Subcutaneous adipose tissue (tissue), 4 donors: ENCODE data around the gene LDLRAD3. TPM values are rescaled to one million over a fixed set of nuclear protein-coding genes. Genes with fewer than 3 reads are reported as not detected.

Experiments
- total RNA-seq, 4 donors: library from RNA; depleted of rRNA; stranded (reverse); fragments of >200 nt; gene quantifications; one replicate each; pipeline ENCODE4 v1.1.0, GENCODE V29; 2016
- TF ChIP-seq, protein P1 (sequence below): fragments of 450-650 bp; IDR thresholded peaks from one replicate; pipeline ENCODE4 v1.5.1; 2016; ENCODE audit warnings: low read depth, mild to moderate bottlenecking, control low read depth, antibody characterized with exemption, moderate library complexity

Gene LDLRAD3
- total RNA-seq, 4 donors from 2014 or later, result 22.8 to 39.6 (median 29.4) TPM

DNA sequence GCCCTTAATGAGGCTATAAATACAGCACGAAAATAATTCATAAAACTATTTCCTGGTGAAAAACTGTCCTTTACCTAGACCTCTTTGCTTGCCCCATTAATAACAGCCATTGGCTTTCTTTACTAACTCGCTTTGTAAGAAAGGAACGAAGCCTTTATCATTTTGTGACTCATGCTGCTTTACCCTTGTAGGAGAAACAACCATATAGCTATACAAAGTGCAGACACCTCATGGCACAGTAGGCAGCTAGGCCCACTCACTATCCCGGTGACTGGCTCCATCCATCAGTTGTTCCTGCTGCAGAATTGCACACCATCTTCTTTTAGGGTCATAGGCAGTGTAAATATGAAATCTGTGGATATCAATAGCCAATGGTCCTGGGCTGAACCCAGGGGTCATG lies 85.8 kb downstream of the LDLRAD3 start:
- TF ChIP-seq, protein P1, sequence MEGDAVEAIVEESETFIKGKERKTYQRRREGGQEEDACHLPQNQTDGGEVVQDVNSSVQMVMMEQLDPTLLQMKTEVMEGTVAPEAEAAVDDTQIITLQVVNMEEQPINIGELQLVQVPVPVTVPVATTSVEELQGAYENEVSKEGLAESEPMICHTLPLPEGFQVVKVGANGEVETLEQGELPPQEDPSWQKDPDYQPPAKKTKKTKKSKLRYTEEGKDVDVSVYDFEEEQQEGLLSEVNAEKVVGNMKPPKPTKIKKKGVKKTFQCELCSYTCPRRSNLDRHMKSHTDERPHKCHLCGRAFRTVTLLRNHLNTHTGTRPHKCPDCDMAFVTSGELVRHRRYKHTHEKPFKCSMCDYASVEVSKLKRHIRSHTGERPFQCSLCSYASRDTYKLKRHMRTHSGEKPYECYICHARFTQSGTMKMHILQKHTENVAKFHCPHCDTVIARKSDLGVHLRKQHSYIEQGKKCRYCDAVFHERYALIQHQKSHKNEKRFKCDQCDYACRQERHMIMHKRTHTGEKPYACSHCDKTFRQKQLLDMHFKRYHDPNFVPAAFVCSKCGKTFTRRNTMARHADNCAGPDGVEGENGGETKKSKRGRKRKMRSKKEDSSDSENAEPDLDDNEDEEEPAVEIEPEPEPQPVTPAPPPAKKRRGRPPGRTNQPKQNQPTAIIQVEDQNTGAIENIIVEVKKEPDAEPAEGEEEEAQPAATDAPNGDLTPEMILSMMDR, result no peak

DNA sequence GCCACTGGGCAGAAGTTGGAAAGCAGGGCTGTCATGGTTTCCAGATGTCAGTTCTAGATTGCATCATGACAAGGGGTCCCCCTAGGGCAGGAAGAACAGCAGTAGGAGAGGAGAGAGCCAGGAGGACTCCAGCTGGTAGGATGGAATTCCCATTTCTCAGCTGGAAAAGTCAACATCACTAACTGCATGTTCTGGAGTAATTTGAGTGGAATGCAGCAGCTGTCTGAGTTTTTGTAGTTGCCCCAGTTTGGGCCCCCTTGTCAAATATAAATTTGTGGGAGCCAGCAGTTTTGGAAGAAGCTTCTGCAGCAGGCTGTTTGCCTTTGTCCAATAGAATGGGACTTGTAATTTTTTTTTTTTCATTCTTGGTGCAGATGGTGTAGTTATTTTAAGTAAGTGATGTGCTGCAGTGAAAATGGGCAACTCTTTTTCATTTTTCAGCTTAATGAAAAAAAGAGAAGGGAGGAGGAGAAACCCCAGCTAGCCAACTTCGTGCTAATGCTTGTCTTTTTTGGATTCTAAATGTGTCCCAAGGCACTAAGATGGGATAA lies 86.9 kb downstream of the LDLRAD3 start:
- TF ChIP-seq, protein P1, result no peak

DNA sequence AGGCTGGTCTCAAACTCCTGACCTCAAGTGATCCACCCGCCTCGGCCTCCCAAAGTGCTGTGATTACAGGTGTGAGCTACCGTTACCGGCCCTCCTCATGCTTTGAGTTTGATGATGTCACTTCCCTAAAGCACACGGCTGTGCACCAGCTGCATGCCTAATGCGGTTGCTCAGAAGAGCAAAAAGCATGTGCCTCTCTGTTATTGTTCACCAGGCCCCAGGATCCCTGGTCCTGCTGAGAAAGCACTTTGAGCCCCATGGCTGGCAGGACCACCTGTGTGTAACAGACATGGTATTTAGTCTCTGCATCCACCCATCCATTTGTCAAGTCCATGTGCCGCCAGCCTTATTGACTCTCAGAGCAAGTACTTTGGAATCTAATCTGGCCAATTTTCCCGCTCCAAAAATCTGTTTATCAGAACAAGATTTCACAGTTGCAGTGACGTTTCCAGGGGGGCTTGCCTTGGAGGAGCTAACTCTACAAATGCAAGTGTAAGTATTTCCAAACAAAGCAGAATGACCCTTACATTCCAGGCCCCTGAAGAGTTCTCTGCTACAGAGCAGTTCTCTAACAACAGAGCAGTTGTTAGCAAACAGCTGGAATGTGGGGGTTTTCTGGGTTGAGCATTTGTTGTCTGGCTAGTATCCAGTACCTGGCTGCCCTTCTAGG lies 89.4 kb downstream of the LDLRAD3 start:
- TF ChIP-seq, protein P1, result no peak

DNA sequence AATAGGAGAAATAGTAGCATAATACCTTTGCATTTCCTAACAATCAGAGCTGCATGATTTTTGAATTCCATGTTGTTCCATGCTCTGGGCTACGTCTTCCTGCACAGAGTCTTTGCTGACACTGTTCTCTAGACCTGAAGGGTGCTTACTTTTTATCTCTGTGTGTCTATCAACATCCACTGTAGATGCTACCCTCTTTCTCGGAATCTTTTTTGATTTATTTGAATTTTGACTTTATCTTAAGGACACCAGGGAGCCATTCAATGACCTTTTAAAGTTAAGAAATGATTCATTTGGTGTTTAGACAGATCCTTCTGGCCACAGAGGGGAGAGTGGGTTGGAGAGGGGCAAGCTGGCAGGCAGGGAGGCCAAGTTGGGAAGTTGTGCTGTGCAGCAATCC lies 90.1 kb downstream of the LDLRAD3 start:
- TF ChIP-seq, protein P1, result no peak

DNA sequence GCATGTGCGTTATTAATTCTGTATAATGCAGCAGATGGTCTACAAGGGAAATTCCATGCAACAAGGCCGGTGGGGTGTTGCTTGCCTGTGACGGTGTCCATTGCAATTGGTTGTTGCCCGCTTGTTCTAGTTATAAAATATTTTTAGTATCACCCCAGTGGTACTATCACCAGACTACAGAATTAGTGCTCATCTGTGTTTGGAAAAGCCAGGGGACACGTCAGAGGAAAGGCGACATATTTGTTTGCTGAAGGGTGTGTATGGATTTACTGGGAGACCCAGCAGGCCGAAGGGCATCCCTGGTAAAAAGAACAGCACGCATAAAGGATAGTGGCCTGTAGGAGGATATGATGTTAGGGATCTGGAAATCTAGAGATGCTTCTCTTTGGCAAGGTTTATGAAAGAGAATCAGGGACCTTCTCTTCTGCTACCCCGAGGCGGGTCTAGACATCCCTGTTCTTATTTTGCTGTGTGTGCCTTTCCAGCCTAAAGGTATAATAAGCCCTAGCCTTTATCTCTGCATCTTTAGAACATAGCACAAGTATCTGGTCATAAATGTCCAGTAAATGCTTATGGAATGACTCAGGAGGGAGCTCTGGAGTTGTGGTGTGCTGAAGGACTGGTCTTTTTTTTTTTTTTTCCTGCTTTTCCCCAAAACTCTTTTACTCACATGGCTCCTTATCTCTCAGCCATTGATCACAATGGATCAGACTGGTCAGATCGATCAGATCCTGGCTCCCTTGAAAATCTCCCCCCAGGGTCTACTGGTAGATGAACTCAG lies 90.9 kb downstream of the LDLRAD3 start:
- TF ChIP-seq, protein P1, result no peak

DNA sequence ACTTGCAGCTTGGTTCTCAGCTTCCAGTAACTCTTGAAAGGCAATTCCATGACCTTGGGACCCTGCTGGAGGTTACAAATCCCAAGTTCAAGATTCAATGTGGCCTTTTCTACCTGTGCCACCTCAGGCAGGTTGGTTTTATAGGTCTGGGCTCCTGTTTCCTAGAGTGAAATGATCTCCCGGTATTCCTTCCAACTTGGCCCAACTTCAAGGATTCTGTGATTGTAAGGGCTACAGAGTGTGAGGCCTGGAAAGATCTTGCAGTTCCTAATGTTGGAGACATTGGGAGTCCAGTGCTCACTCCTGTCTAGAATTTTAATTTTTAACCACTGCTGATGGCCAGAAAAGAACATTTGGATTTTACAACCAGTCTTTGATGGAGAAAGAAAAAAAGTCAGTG lies 91.6 kb downstream of the LDLRAD3 start:
- TF ChIP-seq, protein P1, result no peak

DNA sequence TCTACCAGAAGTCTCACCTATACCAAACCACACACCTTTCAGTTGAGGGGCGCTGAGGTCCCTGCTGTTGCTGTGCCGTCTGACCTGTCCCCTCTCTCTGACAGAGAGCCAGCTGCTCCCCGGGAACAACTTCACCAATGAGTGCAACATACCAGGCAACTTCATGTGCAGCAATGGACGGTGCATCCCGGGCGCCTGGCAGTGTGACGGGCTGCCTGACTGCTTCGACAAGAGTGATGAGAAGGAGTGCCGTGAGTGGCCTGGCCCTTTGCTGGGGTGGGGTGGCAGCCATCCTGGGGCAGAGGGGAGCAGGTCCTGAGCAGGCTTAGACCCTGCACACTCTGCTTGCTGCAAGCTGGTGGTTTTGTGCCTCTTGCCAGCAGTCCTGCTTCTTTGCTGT lies 92.1 kb downstream of the LDLRAD3 start:
- TF ChIP-seq, protein P1, result no peak
